ENCODE data around the gene TRIM68. TPM values are rescaled to one million over a fixed set of nuclear protein-coding genes. Genes with fewer than 3 reads are reported as not detected.

Gene TRIM68
- total RNA-seq, 1 donor from 2014 or later = 18.6 TPM

DNA sequence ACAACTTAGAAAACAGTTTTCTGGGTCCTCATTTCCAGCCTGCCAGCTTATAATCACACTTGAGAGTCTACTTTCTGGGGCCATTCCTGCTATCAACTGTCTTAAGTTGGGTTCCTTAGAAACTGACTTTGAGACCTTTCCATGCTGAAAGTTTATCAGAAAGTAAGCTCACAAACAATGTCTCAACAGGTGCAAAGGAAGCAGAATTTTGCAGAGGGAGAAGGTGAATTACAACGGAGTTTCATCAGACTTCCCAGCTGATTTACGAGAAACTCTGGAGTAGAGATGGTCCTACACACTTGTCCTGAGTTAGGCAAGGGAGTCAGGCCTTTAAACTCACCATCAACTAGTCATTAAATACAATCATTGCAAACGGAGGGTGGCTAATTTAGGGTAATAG, 31.2 kb downstream of the TRIM68 start:
- Histone ChIP-seq H3K4me1 (no peaks in the 10 kb centered on the region), H3K4me3 (no peak overlapping the region), H3K27ac (no peak overlapping the region), H3K27me3 (no peaks in the 10 kb centered on the region), H3K9me3 (no peaks in the 10 kb centered on the region), H3K36me3 (no peaks in the 10 kb centered on the region)
- TF ChIP-seq, protein P1, sequence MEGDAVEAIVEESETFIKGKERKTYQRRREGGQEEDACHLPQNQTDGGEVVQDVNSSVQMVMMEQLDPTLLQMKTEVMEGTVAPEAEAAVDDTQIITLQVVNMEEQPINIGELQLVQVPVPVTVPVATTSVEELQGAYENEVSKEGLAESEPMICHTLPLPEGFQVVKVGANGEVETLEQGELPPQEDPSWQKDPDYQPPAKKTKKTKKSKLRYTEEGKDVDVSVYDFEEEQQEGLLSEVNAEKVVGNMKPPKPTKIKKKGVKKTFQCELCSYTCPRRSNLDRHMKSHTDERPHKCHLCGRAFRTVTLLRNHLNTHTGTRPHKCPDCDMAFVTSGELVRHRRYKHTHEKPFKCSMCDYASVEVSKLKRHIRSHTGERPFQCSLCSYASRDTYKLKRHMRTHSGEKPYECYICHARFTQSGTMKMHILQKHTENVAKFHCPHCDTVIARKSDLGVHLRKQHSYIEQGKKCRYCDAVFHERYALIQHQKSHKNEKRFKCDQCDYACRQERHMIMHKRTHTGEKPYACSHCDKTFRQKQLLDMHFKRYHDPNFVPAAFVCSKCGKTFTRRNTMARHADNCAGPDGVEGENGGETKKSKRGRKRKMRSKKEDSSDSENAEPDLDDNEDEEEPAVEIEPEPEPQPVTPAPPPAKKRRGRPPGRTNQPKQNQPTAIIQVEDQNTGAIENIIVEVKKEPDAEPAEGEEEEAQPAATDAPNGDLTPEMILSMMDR (IDR thresholded peaks at IDR 0.05) = no peak
- DNase-seq (ENCODE audit: low spot score in 2 of 2) = no peak
- intact Hi-C loops (cut with DNase I) = no loop called here

DNA sequence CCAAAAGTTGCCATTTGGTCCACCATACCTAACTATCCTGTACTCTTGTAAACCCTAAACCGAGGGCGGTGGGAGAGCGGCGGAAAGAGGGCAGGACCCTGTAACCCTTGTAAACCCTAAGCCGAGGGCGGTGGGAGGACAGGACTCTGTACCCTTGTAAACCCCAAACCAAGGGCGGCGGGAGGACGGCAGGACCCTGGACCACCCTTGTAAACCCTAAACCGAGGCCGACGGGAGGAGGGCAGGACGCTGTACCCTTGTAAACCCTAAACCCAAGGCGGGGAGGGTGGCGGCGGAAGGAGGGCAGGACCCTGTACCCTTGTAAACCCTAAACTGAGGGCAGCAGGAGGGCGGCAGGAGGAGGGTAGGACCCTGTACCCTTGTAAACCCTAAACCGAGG, 39.0 kb downstream of the TRIM68 start:
- H3K4me1 ChIP-seq = no peaks in the 10 kb centered on the region
- no peak overlapping the region for H3K4me3 ChIP-seq
- no peak overlapping the region for H3K27ac ChIP-seq
- H3K9me3 ChIP-seq = no peaks in the 10 kb centered on the region
- no peak for DNase-seq (ENCODE audit: low spot score in 2 of 2)
- intact Hi-C loops (cut with DNase I) = no loop called here
- TF ChIP-seq, protein P1 (IDR thresholded peaks at IDR 0.05) = no peak
- no peaks in the 10 kb centered on the region for H3K27me3 ChIP-seq
- no peaks in the 10 kb centered on the region for H3K36me3 ChIP-seq

DNA sequence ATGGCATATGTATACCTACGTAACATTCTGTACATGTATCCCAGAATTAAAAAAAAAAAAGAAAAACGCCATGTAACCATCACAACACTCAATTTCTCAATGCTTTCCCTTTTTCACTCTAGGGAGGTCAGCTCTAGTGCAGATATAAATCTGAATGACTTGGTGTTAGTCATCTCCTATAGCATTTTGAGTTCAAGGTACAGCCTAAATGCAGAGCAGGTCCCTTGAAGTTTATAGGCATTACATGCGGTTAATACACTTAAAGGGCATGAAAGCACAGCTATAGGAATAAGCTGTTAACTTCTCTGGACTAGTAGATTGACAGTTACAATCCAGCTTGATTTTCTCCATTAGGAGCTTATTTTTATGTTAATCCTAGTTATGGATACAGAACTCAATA, 42.7 kb downstream of the TRIM68 start:
- H3K9me3 ChIP-seq = no peaks in the 10 kb centered on the region
- TF ChIP-seq, protein P1 (IDR thresholded peaks at IDR 0.05) = no peak
- no peak overlapping the region for H3K27ac ChIP-seq
- no peak for DNase-seq (ENCODE audit: low spot score in 2 of 2)
- no peak overlapping the region for H3K4me3 ChIP-seq
- no peaks in the 10 kb centered on the region for H3K27me3 ChIP-seq
- no peaks in the 10 kb centered on the region for H3K36me3 ChIP-seq
- intact Hi-C loops (cut with DNase I) = no loop called here
- no peaks in the 10 kb centered on the region for H3K4me1 ChIP-seq

DNA sequence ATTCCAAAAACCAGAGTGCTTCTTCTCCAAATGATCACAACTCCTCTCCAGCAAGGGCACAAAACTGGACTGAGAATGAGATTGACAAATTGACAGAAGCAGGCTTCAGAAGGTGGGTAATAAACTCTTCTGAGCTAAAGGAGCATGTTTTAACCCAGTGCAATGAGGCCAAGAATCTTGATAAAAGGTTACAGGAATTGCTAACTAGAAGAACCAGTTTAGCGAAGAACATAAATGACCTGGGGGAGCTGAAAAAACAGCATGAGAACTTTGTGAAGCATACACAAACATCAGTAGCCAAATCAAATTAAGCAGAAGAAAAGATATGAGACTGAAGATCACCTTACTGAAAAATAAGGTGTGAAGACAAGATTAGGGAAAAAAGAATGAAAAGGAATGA, 47.6 kb downstream of the TRIM68 start:
- no peaks in the 10 kb centered on the region for H3K9me3 ChIP-seq

GRCh38 chr11:4559527-4560440, 48.2 kb downstream of the TRIM68 start:
- Histone ChIP-seq H3K4me1 (no peaks in the 10 kb centered on the region), H3K9me3 (no peaks in the 10 kb centered on the region), H3K27me3 (no peaks in the 10 kb centered on the region), H3K27ac (no peak overlapping the region), H3K4me3 (no peak overlapping the region), H3K36me3 (no peaks in the 10 kb centered on the region)
- TF ChIP-seq, protein P1 (IDR thresholded peaks at IDR 0.05) = no peak
- DNase-seq (ENCODE audit: low spot score in 2 of 2) = no peak
- intact Hi-C loops (cut with DNase I) = no loop called here

More for the DNA sequence above, 47.6 kb downstream of the TRIM68 start:
- H3K27me3 ChIP-seq = no peaks in the 10 kb centered on the region
- no peak overlapping the region for H3K27ac ChIP-seq
- H3K4me1 ChIP-seq = no peaks in the 10 kb centered on the region
- no peak for DNase-seq (ENCODE audit: low spot score in 2 of 2)
- TF ChIP-seq, protein P1 (IDR thresholded peaks at IDR 0.05) = no peak
- intact Hi-C loops (cut with DNase I) = no loop called here
- H3K36me3 ChIP-seq = no peaks in the 10 kb centered on the region
- H3K4me3 ChIP-seq = no peak overlapping the region
